GM21717 (cell line): Measurements from ENCODE around the gene SLC22A13.
"Not testable (repeated sequence)": the region's sequence is repeated elsewhere in the genome, so short reads cannot be mapped to it uniquely, and the experiment has no call there.

ENCODE experiments used
- ATAC-seq: cut with Tn5 transposase; IDR thresholded peaks from one replicate; pipeline ENCODE4 v1.9.1; 2021; ENCODE audit warnings: mild to moderate bottlenecking, moderate library complexity; ENCODE audit not compliant: unreplicated experiment

SLC22A13 gene, protein sequence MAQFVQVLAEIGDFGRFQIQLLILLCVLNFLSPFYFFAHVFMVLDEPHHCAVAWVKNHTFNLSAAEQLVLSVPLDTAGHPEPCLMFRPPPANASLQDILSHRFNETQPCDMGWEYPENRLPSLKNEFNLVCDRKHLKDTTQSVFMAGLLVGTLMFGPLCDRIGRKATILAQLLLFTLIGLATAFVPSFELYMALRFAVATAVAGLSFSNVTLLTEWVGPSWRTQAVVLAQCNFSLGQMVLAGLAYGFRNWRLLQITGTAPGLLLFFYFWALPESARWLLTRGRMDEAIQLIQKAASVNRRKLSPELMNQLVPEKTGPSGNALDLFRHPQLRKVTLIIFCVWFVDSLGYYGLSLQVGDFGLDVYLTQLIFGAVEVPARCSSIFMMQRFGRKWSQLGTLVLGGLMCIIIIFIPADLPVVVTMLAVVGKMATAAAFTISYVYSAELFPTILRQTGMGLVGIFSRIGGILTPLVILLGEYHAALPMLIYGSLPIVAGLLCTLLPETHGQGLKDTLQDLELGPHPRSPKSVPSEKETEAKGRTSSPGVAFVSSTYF

DNA sequence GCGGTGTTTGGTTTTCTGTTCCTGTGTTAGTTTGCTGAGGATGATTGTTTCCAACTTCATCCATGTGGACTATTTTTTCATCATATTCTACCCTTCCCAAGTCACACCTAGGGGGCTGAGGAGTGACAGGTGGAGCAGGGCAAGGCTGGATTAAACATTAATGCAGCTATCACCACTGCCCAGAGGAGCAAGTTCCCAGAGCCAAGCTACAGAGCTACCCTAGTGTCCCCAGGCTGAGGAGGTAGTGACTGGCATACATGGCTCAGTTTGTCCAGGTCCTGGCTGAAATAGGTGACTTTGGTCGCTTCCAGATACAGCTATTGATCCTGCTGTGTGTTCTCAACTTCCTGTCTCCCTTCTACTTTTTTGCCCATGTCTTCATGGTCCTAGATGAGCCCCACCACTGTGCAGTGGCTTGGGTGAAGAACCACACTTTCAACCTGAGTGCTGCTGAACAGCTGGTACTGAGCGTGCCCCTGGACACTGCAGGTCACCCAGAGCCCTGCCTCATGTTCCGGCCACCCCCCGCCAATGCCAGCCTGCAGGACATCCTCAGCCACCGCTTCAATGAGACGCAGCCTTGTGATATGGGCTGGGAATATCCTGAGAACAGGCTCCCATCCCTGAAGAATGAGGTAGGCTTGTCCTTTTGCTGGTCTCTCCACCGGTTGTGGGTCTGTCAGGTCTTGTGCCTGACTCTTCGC lies at the start of gene SLC22A13:
Gene SLC22A13, plus strand, starts transcription at position 209 of the 704 bp plus-strand sequence. Its CDS starts 49 bp downstream, at position 258.
- no peak for ATAC-seq

DNA sequence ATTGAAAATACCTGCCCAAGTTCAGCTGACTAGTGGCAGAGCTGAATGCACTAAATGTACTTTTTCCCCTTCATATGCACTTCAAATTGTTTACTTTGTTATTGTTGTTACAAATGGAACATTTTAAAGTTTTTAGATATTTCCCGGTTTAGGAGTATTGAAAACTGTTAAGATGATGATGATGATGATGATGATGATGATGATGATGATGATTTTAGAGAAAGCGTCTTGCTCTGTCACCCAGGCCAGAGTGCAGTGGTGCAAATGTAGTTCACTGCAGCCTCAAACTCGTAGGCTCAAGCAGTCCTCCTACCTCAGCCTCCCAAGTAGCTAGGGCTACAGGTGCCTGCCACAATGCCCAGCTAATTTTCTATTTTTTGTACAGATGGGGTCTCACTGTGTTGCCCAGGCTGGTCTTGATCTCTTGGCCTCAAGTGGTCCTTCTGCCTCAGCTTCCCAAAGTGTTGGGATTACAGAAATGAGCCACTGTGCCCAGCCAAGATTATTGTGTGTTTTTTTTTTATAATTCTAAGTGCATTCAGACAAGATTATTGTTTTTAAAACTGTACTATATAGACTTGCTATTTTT lies 45.9 kb upstream of the SLC22A13 start:
- ATAC-seq, result no peak

DNA sequence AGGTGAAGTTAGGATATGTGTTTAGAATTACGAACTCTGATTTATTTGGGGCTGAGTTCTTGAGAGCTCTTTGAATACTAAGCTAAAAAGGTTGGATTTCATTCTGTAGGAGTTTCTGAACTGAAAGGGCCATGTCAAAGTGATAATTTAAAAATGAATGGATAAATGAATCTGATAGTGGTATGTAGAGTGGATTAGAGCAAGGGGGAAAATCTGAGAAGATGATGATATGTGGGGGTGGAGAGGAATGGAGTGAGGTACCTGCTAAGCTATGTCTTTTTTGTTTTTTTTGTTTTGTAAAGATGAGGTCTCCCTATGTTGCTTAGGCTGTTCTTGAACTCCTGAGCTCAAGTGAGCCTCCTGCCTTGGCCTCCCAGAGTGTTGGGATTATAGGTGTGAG lies 44.6 kb upstream of the SLC22A13 start:
- no peak for ATAC-seq

GRCh38 chr3:38222032-38222634 lies 43.5 kb upstream of the SLC22A13 start:
- no peak for ATAC-seq

DNA sequence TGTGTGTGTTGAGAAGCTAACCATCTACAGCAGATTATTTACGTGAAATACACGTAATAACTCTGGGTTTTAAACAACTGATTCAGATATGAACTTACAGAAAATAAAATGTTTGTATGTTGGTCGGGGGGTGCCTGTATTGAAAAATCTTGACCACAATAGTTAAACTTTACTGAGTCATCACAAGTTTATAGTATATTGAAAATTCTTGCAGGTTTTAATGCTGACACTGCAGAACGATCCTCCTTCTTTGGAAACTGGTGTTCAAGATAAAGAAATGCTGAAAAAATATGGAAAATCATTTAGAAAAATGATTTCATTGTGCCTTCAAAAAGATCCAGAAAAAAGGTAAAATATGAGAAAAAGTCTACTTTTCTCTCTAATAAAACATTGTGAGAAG lies 41.3 kb upstream of the SLC22A13 start:
- ATAC-seq, result no peak

- no peak for ATAC-seq
Observed at GRCh38 chr3:38226273-38226672, 39.3 kb upstream of the SLC22A13 start.

GRCh38 chr3:38227989-38228388 lies 37.6 kb upstream of the SLC22A13 start:
- ATAC-seq, result no peak

GRCh38 chr3:38229036-38229435 lies 36.6 kb upstream of the SLC22A13 start:
- ATAC-seq, result no peak

DNA sequence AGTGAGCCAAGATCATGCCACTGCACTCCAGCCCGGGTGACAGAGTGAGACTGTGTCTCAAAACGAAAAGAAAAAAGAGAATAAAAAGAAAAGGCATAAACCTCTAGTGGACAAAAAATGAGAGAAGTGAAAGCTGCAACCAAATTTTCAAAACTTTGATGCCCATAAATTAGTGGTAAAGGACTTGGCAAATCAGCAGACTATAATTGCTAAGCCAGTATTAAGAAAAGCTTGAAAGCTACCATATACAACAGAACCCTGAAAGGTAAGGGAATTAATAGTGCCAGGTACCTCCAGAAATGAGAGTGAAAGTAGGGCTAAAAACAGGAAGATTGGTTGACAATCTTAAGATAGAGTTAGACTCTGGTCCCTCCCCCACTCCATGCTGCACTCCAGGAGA lies 32.9 kb upstream of the SLC22A13 start:
- ATAC-seq, result peak; percentile 61

DNA sequence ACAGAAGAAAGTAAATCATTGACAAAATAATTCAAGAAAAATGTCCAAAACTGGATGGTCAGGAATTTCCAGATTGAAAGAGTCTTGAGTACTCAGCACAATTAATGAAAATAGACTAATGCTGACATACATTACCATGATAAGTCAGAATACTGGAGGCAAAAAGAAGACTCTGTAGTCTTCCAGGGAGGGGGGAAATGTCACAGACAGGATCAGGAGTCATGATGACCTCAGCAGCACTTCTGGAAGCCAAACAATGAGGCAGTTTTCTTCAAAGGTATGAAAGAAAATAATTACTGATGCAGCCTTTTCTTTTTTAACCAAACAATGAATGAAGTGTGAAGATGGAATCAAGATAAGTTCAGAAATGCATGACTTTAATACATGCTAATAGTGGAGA lies 30.1 kb upstream of the SLC22A13 start:
- no peak for ATAC-seq

DNA sequence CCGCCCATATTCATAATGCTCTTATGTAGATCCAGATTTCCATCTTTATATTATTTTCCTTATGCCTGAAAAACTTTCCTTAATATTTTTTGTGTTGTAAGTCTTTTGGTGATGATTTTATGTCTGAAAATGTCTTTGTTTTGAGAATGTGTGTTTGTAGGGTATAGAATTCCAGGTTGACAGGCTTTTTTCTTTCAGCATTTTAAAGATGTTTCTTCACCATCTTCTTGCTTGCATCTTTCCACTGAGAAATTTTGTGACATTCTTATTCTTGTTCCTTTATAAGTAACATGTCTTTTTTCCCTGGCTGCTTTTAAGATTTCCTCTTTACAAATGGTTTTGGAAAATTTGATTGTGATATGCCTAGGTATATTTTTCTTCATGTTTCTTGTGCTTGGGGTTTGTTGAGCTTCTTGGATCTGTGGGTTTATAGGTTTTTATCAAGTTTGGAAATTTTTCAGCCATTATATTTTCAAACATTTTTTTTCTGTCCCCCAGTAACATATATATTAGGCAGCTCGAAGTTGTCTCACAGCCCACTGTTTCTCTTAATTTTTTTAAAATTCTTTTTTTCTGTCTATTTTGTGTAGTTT lies 27.1 kb upstream of the SLC22A13 start:
- no peak for ATAC-seq

DNA sequence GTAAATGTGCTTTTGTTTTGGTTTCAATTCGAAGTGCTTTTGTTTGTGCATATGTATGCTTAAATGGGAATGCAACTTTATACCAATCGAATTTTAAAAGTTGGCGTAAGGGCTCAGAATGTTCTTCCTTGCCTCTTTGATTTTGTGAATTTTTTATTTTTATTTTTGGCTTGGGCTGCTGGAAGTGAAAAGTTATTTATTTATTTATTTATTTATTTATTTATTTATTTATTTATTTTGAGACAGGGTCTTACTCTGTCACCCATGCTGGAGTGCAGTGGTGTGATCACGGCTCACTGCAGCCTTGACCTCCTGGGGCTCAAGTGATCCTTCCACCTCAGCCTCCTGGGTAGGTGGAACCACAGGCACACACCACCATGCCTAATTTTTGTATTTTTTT lies 22.8 kb upstream of the SLC22A13 start:
- not testable (repeated sequence) for ATAC-seq

DNA sequence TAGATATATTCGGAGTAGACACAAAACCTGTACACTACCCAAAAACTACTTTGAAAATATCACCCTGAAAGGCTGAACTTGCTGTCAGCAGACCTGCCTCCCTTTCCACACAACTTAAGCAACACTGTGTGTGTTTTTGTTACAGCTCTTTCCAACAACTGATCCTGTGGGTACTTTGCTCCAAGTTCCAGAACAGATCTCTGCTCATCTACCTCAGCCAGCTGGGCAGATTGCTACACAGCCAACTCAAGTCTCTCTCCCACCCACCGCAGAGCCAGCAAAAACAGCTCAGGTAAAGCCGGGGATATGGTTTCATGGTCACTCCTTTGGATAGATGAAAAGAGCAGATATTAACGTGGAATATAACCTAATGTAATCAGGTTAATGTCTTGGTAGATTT lies 19.7 kb upstream of the SLC22A13 start:
- no peak for ATAC-seq

DNA sequence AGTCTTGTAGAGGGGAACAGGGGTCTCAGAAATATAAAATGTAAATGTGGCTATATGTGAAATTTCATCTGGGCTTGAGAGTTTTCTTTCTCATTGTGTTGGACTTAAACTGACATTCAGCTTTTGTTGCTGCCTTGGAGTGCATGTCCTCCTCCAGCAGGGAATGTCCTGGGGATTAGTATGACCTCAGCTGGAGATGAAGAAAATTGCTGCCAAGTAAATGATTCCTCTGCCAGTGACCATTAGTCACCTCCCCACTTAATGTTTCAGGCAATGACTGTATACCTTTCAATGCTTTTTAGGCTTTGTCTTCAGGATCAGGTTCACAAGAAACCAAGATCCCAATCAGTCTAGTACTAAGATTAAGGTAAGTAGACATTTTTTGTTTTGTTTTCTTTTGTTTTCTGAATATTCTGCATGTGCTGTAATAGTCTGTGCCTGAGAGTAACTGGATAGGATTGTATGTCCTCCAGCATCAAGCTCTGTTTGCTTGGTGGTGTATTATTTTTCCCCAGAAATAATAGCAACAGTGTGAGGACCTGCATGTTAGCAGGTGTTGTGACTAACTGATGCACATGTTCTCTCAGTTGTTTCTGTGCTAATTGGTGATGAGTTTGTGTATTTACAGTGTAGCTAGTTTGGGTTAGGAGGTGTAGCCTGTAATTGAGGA lies 18.1 kb upstream of the SLC22A13 start:
- ATAC-seq, result no peak

DNA sequence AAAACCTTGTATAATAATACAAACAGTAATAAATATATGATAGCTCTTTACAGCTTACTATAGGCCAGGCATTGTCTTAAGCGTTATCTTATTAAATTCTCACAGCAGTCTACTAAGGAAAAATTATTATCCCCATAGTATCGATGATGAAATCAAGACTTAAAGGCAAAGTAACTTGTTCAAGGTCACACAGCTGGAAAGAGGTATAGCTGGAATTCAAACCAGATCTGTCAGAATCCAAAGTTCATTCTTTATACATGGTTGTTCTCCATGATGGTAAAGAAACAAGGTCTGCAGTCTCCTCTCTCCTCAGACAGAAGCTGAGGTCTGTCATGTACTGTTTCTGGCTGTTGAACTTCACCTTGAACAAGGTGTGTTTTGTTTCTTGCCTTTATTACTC lies 15.4 kb upstream of the SLC22A13 start:
- ATAC-seq, result no peak

- no peak for ATAC-seq
Observed at GRCh38 chr3:38251197-38251596, 14.4 kb upstream of the SLC22A13 start.

- ATAC-seq, result no peak
Observed at GRCh38 chr3:38253704-38254103, 11.9 kb upstream of the SLC22A13 start.

DNA sequence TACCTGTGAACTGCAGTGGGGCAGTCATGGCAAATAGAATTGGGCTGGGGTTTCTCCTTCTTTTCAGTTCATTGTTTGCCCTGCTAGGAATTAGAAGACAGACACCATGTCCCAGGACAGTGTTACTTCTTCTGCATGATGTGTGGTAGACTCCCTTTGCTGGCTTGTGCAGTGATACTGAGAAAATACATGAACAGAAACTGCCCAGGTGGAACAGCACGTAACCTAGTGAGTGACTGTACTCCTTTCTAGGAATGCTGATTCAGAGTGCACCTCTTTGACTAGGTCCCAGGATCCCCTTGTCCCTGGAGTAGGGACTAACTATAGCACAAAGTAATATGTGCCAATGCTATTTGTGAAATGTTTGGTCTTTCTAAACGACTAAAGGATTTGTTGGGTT lies 10.7 kb upstream of the SLC22A13 start:
- ATAC-seq, result no peak

GRCh38 chr3:38255627-38256026 lies 10.0 kb upstream of the SLC22A13 start:
- ATAC-seq, result no peak

GRCh38 chr3:38257583-38257982 lies 8.0 kb upstream of the SLC22A13 start:
- no peak for ATAC-seq
